ENCODE measurements around the gene DNM3.

- no peak for TF ChIP-seq EZH2 (IDR thresholded peaks at IDR 0.05; ENCODE audit: insufficient read depth, poor library complexity, severe bottlenecking)
- no peak for TF ChIP-seq EZH2phosphoT487 (IDR thresholded peaks at IDR 0.05; ENCODE audit: insufficient read depth, low read depth)
These were observed 452.1 kb downstream of the DNM3 start for GRCh38 chr1:172293429-172293828.

All from GM23248 (cell line).